ENCODE data around the gene H2BW2. TPM values are rescaled to one million over a fixed set of nuclear protein-coding genes. Genes with fewer than 3 reads are reported as not detected.

Gene H2BW2
- polyA plus RNA-seq, 1 donor (not counting 4 experiments of a cell fraction or from before 2014, with no cell fraction given) = not detected

GRCh38 chrX:104008831-104009230, 30.9 kb upstream of the H2BW2 start:
- no peaks in the 10 kb centered on the region for H3K27me3 ChIP-seq (ENCODE audit: control insufficient read depth, extremely low read depth, insufficient read depth, low read length)
- no peaks in the 10 kb centered on the region for H3K36me3 ChIP-seq (ENCODE audit: control insufficient read depth in 2 of 2, extremely low read depth in 1 of 2, insufficient read depth in 2 of 2, low read length in 2 of 2)
- no peak for FAIRE-seq
- H3K9me3 ChIP-seq (ENCODE audit: control insufficient read depth, low read depth, low read length) = no peaks in the 10 kb centered on the region
- H3K9ac ChIP-seq (ENCODE audit: control insufficient read depth, extremely low read depth, insufficient read depth, low read length) = no peak overlapping the region
- H3K4me3 ChIP-seq (ENCODE audit: control insufficient read depth in 2 of 3, extremely low read depth in 1 of 3, insufficient read depth in 2 of 3, low read depth in 1 of 3, low read length in 3 of 3) = no peak overlapping the region
- no peak overlapping the region for H2AFZ ChIP-seq (ENCODE audit: control insufficient read depth, low read length)
- dilution Hi-C loops (cut with MboI; ENCODE audit: extremely low pct_ligation_motif_present, low sequenced_read_pairs) = no loop called here
- no peak overlapping the region for H3K4me2 ChIP-seq (ENCODE audit: control insufficient read depth, extremely low read depth, insufficient read depth, low read depth, low read length)
- no peaks in the 10 kb centered on the region for H4K20me1 ChIP-seq (ENCODE audit: control insufficient read depth, extremely low read depth, insufficient read depth, low read length)
- TF ChIP-seq EZH2 (IDR thresholded peaks at IDR 0.05; ENCODE audit: low read length) = no peak
- TF ChIP-seq, protein P1, sequence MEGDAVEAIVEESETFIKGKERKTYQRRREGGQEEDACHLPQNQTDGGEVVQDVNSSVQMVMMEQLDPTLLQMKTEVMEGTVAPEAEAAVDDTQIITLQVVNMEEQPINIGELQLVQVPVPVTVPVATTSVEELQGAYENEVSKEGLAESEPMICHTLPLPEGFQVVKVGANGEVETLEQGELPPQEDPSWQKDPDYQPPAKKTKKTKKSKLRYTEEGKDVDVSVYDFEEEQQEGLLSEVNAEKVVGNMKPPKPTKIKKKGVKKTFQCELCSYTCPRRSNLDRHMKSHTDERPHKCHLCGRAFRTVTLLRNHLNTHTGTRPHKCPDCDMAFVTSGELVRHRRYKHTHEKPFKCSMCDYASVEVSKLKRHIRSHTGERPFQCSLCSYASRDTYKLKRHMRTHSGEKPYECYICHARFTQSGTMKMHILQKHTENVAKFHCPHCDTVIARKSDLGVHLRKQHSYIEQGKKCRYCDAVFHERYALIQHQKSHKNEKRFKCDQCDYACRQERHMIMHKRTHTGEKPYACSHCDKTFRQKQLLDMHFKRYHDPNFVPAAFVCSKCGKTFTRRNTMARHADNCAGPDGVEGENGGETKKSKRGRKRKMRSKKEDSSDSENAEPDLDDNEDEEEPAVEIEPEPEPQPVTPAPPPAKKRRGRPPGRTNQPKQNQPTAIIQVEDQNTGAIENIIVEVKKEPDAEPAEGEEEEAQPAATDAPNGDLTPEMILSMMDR (optimal IDR thresholded peaks at IDR 0.05 in 1 of 3, IDR thresholded peaks at IDR 0.05 in 1 of 3, conservative IDR thresholded peaks at IDR 0.05 in 1 of 3; ENCODE audit: extremely low read depth in 1 of 3, insufficient read depth in 2 of 3, low read length in 3 of 3) = no peak
- H3K27ac ChIP-seq (ENCODE audit: control insufficient read depth, insufficient read depth, low read length) = no peak overlapping the region
- no peaks in the 10 kb centered on the region for H3K79me2 ChIP-seq (ENCODE audit: control insufficient read depth, insufficient read depth, low read length)
- no peaks in the 10 kb centered on the region for H3K4me1 ChIP-seq (ENCODE audit: control insufficient read depth, extremely low read depth, insufficient read depth, low read length)
- H3K9me1 ChIP-seq (ENCODE audit: control insufficient read depth, extremely low read depth, insufficient read depth, low read length) = no peaks in the 10 kb centered on the region
- no peak for DNase-seq (ENCODE audit: low read depth, low spot score)

GRCh38 chrX:104013158-104013557, 26.6 kb upstream of the H2BW2 start:
- Histone ChIP-seq H3K79me2 (ENCODE audit: control insufficient read depth, insufficient read depth, low read length) (no peaks in the 10 kb centered on the region), H3K9ac (ENCODE audit: control insufficient read depth, extremely low read depth, insufficient read depth, low read length) (no peak overlapping the region), H3K27ac (ENCODE audit: control insufficient read depth, insufficient read depth, low read length) (no peak overlapping the region), H3K36me3 (ENCODE audit: control insufficient read depth in 2 of 2, extremely low read depth in 1 of 2, insufficient read depth in 2 of 2, low read length in 2 of 2) (no peaks in the 10 kb centered on the region), H3K9me1 (ENCODE audit: control insufficient read depth, extremely low read depth, insufficient read depth, low read length) (no peaks in the 10 kb centered on the region), H4K20me1 (ENCODE audit: control insufficient read depth, extremely low read depth, insufficient read depth, low read length) (no peaks in the 10 kb centered on the region), H3K4me2 (ENCODE audit: control insufficient read depth, extremely low read depth, insufficient read depth, low read depth, low read length) (no peak overlapping the region), H3K9me3 (ENCODE audit: control insufficient read depth, low read depth, low read length) (no peaks in the 10 kb centered on the region), H3K4me1 (ENCODE audit: control insufficient read depth, extremely low read depth, insufficient read depth, low read length) (no peaks in the 10 kb centered on the region), H2AFZ (ENCODE audit: control insufficient read depth, low read length) (no peak overlapping the region), H3K27me3 (ENCODE audit: control insufficient read depth, extremely low read depth, insufficient read depth, low read length) (no peaks in the 10 kb centered on the region), H3K4me3 (ENCODE audit: control insufficient read depth in 2 of 3, extremely low read depth in 1 of 3, insufficient read depth in 2 of 3, low read depth in 1 of 3, low read length in 3 of 3) (no peak overlapping the region)
- no peak for DNase-seq (ENCODE audit: low read depth, low spot score)
- no peak for FAIRE-seq
- dilution Hi-C loops (cut with MboI; ENCODE audit: extremely low pct_ligation_motif_present, low sequenced_read_pairs) = no loop called here
- TF ChIP-seq, protein P1 (optimal IDR thresholded peaks at IDR 0.05 in 1 of 3, IDR thresholded peaks at IDR 0.05 in 1 of 3, conservative IDR thresholded peaks at IDR 0.05 in 1 of 3; ENCODE audit: extremely low read depth in 1 of 3, insufficient read depth in 2 of 3, low read length in 3 of 3) = no peak
- no peak for TF ChIP-seq EZH2 (IDR thresholded peaks at IDR 0.05; ENCODE audit: low read length)

Measured in keratinocyte (primary cell).